Loucy (cell line): ENCODE data around the gene HSBP1L1.

Experiments
- CTCF ChIP-seq: fragments of 200-600 bp; sonication (generic); conservative IDR thresholded peaks from 2 replicates; pipeline ENCODE4 v1.5.1; 2014; ENCODE audit warnings: mild to moderate bottlenecking, antibody characterized with exemption, low read length
- EZH2phosphoT487 ChIP-seq: fragments of 200-600 bp; IDR thresholded peaks from 2 replicates; pipeline ENCODE4 v1.6.1; 2018; ENCODE audit warnings: antibody characterized with exemption, mild to moderate bottlenecking, moderate library complexity, borderline replicate concordance

GRCh38 chr18:79916546-79917168, 47.8 kb upstream of the HSBP1L1 start:
- TF ChIP-seq CTCF: no peak
- TF ChIP-seq EZH2phosphoT487: no peak
